ENCODE results near the gene MYH7.

DNA sequence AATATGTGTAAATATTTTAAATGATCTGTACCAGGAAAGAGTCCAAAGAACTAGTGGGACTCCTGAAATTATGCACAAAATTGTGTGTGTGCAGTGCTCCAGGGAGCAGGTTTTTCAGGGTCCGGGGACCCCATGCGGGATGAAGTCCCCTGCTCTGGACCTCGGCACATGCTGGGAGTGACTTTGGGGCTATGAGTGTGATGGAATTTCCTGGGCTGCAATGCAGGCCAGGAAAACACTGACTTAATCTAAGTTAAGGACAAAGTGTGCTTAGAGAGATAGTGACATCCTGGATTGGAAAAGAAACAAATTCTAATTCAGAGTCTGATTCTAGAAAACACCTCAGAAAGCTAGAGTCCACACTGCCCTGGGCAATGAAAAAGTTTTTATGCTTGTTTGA, 21.2 kb downstream of the MYH7 start:
- TF ChIP-seq, protein P1, sequence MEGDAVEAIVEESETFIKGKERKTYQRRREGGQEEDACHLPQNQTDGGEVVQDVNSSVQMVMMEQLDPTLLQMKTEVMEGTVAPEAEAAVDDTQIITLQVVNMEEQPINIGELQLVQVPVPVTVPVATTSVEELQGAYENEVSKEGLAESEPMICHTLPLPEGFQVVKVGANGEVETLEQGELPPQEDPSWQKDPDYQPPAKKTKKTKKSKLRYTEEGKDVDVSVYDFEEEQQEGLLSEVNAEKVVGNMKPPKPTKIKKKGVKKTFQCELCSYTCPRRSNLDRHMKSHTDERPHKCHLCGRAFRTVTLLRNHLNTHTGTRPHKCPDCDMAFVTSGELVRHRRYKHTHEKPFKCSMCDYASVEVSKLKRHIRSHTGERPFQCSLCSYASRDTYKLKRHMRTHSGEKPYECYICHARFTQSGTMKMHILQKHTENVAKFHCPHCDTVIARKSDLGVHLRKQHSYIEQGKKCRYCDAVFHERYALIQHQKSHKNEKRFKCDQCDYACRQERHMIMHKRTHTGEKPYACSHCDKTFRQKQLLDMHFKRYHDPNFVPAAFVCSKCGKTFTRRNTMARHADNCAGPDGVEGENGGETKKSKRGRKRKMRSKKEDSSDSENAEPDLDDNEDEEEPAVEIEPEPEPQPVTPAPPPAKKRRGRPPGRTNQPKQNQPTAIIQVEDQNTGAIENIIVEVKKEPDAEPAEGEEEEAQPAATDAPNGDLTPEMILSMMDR (IDR thresholded peaks at IDR 0.05) = no peak
- no peak for TF ChIP-seq ESRRA (CRISPR knock-in tag; IDR thresholded peaks at IDR 0.05; ENCODE audit: borderline replicate concordance)
- TF ChIP-seq, protein P2, sequence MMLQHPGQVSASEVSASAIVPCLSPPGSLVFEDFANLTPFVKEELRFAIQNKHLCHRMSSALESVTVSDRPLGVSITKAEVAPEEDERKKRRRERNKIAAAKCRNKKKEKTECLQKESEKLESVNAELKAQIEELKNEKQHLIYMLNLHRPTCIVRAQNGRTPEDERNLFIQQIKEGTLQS (CRISPR knock-in tag; conservative IDR thresholded peaks at IDR 0.05) = no peak
- TF ChIP-seq, protein P3, sequence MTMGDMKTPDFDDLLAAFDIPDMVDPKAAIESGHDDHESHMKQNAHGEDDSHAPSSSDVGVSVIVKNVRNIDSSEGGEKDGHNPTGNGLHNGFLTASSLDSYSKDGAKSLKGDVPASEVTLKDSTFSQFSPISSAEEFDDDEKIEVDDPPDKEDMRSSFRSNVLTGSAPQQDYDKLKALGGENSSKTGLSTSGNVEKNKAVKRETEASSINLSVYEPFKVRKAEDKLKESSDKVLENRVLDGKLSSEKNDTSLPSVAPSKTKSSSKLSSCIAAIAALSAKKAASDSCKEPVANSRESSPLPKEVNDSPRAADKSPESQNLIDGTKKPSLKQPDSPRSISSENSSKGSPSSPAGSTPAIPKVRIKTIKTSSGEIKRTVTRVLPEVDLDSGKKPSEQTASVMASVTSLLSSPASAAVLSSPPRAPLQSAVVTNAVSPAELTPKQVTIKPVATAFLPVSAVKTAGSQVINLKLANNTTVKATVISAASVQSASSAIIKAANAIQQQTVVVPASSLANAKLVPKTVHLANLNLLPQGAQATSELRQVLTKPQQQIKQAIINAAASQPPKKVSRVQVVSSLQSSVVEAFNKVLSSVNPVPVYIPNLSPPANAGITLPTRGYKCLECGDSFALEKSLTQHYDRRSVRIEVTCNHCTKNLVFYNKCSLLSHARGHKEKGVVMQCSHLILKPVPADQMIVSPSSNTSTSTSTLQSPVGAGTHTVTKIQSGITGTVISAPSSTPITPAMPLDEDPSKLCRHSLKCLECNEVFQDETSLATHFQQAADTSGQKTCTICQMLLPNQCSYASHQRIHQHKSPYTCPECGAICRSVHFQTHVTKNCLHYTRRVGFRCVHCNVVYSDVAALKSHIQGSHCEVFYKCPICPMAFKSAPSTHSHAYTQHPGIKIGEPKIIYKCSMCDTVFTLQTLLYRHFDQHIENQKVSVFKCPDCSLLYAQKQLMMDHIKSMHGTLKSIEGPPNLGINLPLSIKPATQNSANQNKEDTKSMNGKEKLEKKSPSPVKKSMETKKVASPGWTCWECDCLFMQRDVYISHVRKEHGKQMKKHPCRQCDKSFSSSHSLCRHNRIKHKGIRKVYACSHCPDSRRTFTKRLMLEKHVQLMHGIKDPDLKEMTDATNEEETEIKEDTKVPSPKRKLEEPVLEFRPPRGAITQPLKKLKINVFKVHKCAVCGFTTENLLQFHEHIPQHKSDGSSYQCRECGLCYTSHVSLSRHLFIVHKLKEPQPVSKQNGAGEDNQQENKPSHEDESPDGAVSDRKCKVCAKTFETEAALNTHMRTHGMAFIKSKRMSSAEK (CRISPR knock-in tag; IDR thresholded peaks at IDR 0.05; ENCODE audit: borderline replicate concordance) = no peak
- no peak for TF ChIP-seq FOXJ3 (CRISPR knock-in tag; IDR thresholded peaks at IDR 0.05; ENCODE audit: borderline replicate concordance)
- TF ChIP-seq CREB1 (CRISPR knock-in tag; IDR thresholded peaks at IDR 0.05) = no peak
- TF ChIP-seq, protein P4, sequence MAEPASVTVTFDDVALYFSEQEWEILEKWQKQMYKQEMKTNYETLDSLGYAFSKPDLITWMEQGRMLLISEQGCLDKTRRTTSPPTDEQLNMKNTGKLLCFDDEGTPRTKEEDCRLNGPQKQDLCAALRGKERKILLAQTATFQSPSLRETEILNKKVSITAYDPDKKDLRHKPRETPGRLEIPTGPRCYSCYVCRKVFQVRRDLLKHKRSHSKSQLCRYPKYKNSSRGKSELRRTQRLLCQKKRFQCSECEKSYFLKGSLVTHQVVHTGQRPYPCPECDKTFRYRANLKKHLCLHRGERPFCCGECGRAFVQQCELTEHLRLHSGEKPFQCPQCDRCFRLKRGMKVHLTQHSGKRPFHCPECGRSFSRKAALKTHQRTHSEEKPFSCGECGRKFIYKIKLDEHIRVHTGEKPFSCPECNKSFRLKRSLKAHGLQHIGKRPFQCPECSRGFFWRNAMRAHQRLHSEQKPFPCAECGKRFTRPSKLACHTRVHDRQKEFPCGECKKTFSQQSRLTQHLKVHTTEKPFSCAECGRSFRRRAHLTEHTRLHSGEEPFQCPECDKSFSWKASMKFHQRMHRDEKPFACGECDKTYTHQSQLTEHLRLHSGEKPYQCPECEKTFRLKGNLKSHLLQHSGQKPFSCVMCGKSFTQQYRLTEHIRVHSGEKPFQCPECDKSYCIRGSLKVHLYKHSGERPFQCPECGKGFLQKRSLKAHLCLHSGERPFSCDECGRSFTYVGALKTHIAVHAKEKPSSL (CRISPR knock-in tag; conservative IDR thresholded peaks at IDR 0.05) = no peak
- TF ChIP-seq, protein P5, sequence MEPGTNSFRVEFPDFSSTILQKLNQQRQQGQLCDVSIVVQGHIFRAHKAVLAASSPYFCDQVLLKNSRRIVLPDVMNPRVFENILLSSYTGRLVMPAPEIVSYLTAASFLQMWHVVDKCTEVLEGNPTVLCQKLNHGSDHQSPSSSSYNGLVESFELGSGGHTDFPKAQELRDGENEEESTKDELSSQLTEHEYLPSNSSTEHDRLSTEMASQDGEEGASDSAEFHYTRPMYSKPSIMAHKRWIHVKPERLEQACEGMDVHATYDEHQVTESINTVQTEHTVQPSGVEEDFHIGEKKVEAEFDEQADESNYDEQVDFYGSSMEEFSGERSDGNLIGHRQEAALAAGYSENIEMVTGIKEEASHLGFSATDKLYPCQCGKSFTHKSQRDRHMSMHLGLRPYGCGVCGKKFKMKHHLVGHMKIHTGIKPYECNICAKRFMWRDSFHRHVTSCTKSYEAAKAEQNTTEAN (CRISPR knock-in tag; IDR thresholded peaks at IDR 0.05) = no peak
- TF ChIP-seq, protein P6, sequence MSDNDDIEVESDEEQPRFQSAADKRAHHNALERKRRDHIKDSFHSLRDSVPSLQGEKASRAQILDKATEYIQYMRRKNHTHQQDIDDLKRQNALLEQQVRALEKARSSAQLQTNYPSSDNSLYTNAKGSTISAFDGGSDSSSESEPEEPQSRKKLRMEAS (CRISPR knock-in tag; IDR thresholded peaks at IDR 0.05) = no peak
- TF ChIP-seq, protein P7, sequence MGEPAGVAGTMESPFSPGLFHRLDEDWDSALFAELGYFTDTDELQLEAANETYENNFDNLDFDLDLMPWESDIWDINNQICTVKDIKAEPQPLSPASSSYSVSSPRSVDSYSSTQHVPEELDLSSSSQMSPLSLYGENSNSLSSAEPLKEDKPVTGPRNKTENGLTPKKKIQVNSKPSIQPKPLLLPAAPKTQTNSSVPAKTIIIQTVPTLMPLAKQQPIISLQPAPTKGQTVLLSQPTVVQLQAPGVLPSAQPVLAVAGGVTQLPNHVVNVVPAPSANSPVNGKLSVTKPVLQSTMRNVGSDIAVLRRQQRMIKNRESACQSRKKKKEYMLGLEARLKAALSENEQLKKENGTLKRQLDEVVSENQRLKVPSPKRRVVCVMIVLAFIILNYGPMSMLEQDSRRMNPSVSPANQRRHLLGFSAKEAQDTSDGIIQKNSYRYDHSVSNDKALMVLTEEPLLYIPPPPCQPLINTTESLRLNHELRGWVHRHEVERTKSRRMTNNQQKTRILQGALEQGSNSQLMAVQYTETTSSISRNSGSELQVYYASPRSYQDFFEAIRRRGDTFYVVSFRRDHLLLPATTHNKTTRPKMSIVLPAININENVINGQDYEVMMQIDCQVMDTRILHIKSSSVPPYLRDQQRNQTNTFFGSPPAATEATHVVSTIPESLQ (CRISPR knock-in tag; IDR thresholded peaks at IDR 0.05) = no peak
- no peak for TF ChIP-seq NR2C2 (CRISPR knock-in tag; IDR thresholded peaks at IDR 0.05)

Data from WTC11 (cell line).